HepG2 (cell line): Measurements from ENCODE around the gene SGSM1. TPM values are rescaled to one million over a fixed set of nuclear protein-coding genes. Genes with fewer than 3 reads are reported as not detected.

Experiments used
- ATAC-seq: fragments of 200-7000 bp; cut with Tn5 transposase; 3 replicates; pipeline ENCODE4 v1.9.1; 2020; ENCODE audit warnings: mild to moderate bottlenecking, moderate library complexity
- BruUV-seq: library from RNA; stranded (reverse); fragments of 400-500 nt; replicated peaks from 2 replicates; lab custom pipeline; 2021; lab: Mats Ljungman, UMichigan
- CTCF ChIA-PET: fragments of 300-600 bp; formaldehyde crosslinking; extraction: SDS; loops from one replicate; lab custom pipeline; 2021; ENCODE audit warnings: low total read pairs, inconsistent platforms, low intra/inter-chr PET ratio; lab: Yijun Ruan, JAX
- POLR2A ChIA-PET: fragments of 350-600 bp; sonication (Branson Sonifier 250); formaldehyde crosslinking; loops from one replicate; lab custom pipeline; 2020; ENCODE audit warnings: antibody characterized with exemption, inconsistent platforms; lab: Yijun Ruan, JAX
- DNase-seq: peaks from one replicate; pipeline ENCODE4 v3.0.0-alpha.2; 2015; ENCODE audit warnings: low spot score
- FAIRE-seq: peaks from 3 replicates; lab custom pipeline; 2011; peaks lifted over from hg19 to GRCh38; lab: Jason Lieb, UNC
- H2AFZ ChIP-seq: one replicate; pipeline ENCODE4 v1.6.1; 2011; ENCODE audit warnings: low read length, inconsistent platforms
- H3K27ac ChIP-seq: fragments of 300-600 bp; 3 replicates; pipeline ENCODE4 v1.8.0; 2011; ENCODE audit warnings: mixed run types, mild to moderate bottlenecking, mixed read lengths, low read length, inconsistent platforms; ENCODE audit not compliant: insufficient read depth; ENCODE audit errors: extremely low read length
- H3K27me3 ChIP-seq, 2 experiments: fragments of 200-600 bp in 1 of 2; 2 replicates in 1 of 2; 3 replicates in 1 of 2; pipeline versions ENCODE4 v1.6.0 to v1.8.0; 2011; ENCODE audit warnings: low read length in 2 of 2, mild to moderate bottlenecking in 2 of 2, moderate library complexity in 2 of 2, inconsistent platforms in 1 of 2; ENCODE audit not compliant: insufficient read depth in 2 of 2, control insufficient read depth in 1 of 2
- H3K36me3 ChIP-seq, 2 experiments: fragments of 200-600 bp in 1 of 2; replicated peaks in 1 of 2; 2 replicates in 1 of 2; 3 replicates in 1 of 2; pipeline versions ENCODE4 v1.5.1 to v1.8.0; 2011; ENCODE audit warnings: low read length in 2 of 2, inconsistent platforms in 1 of 2; ENCODE audit not compliant: insufficient read depth in 2 of 2, control insufficient read depth in 1 of 2
- H3K4me1 ChIP-seq: 2 replicates; pipeline ENCODE4 v1.5.1; 2012; ENCODE audit warnings: low read length, inconsistent platforms; ENCODE audit not compliant: insufficient read depth
- H3K4me2 ChIP-seq: 2 replicates; pipeline ENCODE4 v1.6.0; 2011; ENCODE audit warnings: low read depth, low read length, inconsistent platforms
- H3K4me3 ChIP-seq, 3 experiments: fragments of 200-600 bp in 1 of 3; sonication (generic), shearing (Covaris generic) in 1 of 3; replicated peaks in 1 of 3; 2 replicates each; pipeline ENCODE4 v1.5.1; 2011 to 2016; ENCODE audit warnings: low read length in 3 of 3, inconsistent platforms in 2 of 3, low read depth in 2 of 3, mild to moderate bottlenecking in 2 of 3, control low read depth in 1 of 3, mixed read lengths in 1 of 3; ENCODE audit not compliant: insufficient read depth in 1 of 3
- H3K79me2 ChIP-seq: one replicate; pipeline ENCODE4 v1.6.1; 2011; ENCODE audit warnings: low read length, inconsistent platforms; ENCODE audit not compliant: insufficient read depth
- H3K9ac ChIP-seq: 2 replicates; pipeline ENCODE4 v1.6.0; 2011; ENCODE audit warnings: mild to moderate bottlenecking, low read depth, low read length, inconsistent platforms; ENCODE audit not compliant: insufficient read depth
- H3K9me3 ChIP-seq: 2 replicates; pipeline ENCODE4 v1.5.1; 2012; ENCODE audit warnings: mild to moderate bottlenecking, low read length
- H4K20me1 ChIP-seq: 2 replicates; pipeline ENCODE4 v1.6.0; 2011; ENCODE audit warnings: inconsistent platforms, mild to moderate bottlenecking, low read length, moderate library complexity; ENCODE audit not compliant: insufficient read depth
- PAWR ChIP-seq: sonication (generic); formaldehyde crosslinking; IDR thresholded peaks from 2 replicates; pipeline ENCODE4 v1.4.0; 2020; ENCODE audit warnings: missing genetic modification reagents, mild to moderate bottlenecking, borderline replicate concordance
- RBAK ChIP-seq: sonication (generic); formaldehyde crosslinking; IDR thresholded peaks from 2 replicates; pipeline ENCODE4 v1.5.1; 2020; ENCODE audit warnings: mild to moderate bottlenecking, missing genetic modification reagents
- ZBTB2 ChIP-seq: sonication (generic); formaldehyde crosslinking; IDR thresholded peaks from 2 replicates; pipeline ENCODE4 v1.8.0; 2022; ENCODE audit warnings: low read depth, missing genetic modification reagents
- ZNF18 ChIP-seq: sonication (generic); formaldehyde crosslinking; IDR thresholded peaks from 2 replicates; pipeline ENCODE4 v1.8.0; 2022; ENCODE audit warnings: mild to moderate bottlenecking, missing genetic modification reagents; ENCODE audit not compliant: insufficient replicate concordance
- ZNF331 ChIP-seq: sonication (generic); formaldehyde crosslinking; IDR thresholded peaks from 2 replicates; pipeline ENCODE4 v1.4.0; 2020; ENCODE audit warnings: missing genetic modification reagents
- ZNF552 ChIP-seq: sonication (generic); formaldehyde crosslinking; IDR thresholded peaks from 2 replicates; pipeline ENCODE4 v1.9.0; 2022; ENCODE audit warnings: missing genetic modification reagents, mild to moderate bottlenecking, borderline replicate concordance
- WGBS: methylation state at CpG from one replicate; pipeline ENCODE4 v1.1.6; 2017; ENCODE audit warnings: low lambda C conversion rate; 5-methylcytosine and 5-hydroxymethylcytosine counted together
- in situ Hi-C: cut with HindIII; loops from 2 replicates; pipeline ENCODE4 v1.10.0; 2017; ENCODE audit warnings: low pct_unique_long_range_greater_than_20kb; ENCODE audit not compliant: extremely low pct_ligation_motif_present
- intact Hi-C: fragments of 100-400 bp; cut with micrococcal nuclease; formaldehyde crosslinking; loops from one replicate; pipeline ENCODE4 v1.10.0; 2022; ENCODE audit not compliant: unreplicated experiment
- polyA plus RNA-seq, 8 experiments: library from polyadenylated mRNA; depleted of rRNA in 3 of 8; stranded (reverse) in 7 of 8; unstranded in 1 of 8; fragments of >200 nt; fragmentation: Illumina TruSeq in 4 of 8; extraction: Trizol in 4 of 8; gene quantifications; 2 replicates each; pipeline versions ENCODE4 v1.2.1 to v1.2.3, GENCODE V29; 2011 to 2016; ENCODE audit warnings: low read depth in 4 of 8, missing spikeins in 1 of 8, mixed read lengths in 1 of 8; ENCODE audit not compliant: insufficient read depth in 1 of 8
- total RNA-seq, 5 experiments: library from RNA; depleted of rRNA; stranded (reverse); fragments of >200 nt; fragmentation: Illumina TruSeq; extraction: Trizol; gene quantifications; 2 replicates each; pipeline ENCODE4 v1.2.3, GENCODE V29; 2016; ENCODE audit warnings: low read depth in 1 of 5

Gene SGSM1
- total and polyA plus RNA-seq, 2 of the 13 experiments (the other 11 are each of a cell fraction or from before 2014, with no cell fraction given): 0.07 TPM; not detected in 1

- Histone ChIP-seq H3K9me3 (no peaks in the 10 kb centered on the region), H3K36me3 (no peaks in the 10 kb centered on the region), H2AFZ (no peak overlapping the region), H3K27me3 (peaks cover 0 to 10% of the 10 kb centered on the region in 2 experiments; a peak in 1 of 5 replicates), H4K20me1 (no peaks in the 10 kb centered on the region), H3K27ac (no peak overlapping the region), H3K79me2 (no peaks in the 10 kb centered on the region), H3K4me1 (no peaks in the 10 kb centered on the region), H3K4me3 (no peak overlapping the region), H3K4me2 (no peak overlapping the region), H3K9ac (no peak overlapping the region)
- no peak for DNase-seq
- 0% methylated on average over 2 of the region's 2 CpGs for WGBS
- ATAC-seq: no peak
- ChIA-PET POLR2A (no interaction called here), CTCF (no interaction called here)
- no peak for FAIRE-seq
- BruUV-seq: no TSS peak
- intact Hi-C loops (no loop called here), in situ Hi-C loops (no loop called here)
- TF ChIP-seq ZNF331 (CRISPR knock-in tag) (no peak), RBAK (CRISPR knock-in tag) (no peak), ZNF552 (CRISPR knock-in tag) (no peak), ZNF18 (no peak), PAWR (no peak), ZBTB2 (CRISPR knock-in tag) (no peak)
Measured at GRCh38 chr22:24887260-24887659, 81.2 kb downstream of the SGSM1 start.
